HepG2 (cell line): ENCODE results near the gene RUNDC1. TPM values are rescaled to one million over a fixed set of nuclear protein-coding genes. Genes with fewer than 3 reads are reported as not detected.
A peak's percentile ranks its signal among the peaks of the same experiment; 100 is the strongest.

Experiments
- HDAC1 ChIP-seq: sonication (generic); formaldehyde crosslinking; IDR thresholded peaks from 2 replicates; pipeline ENCODE4 v1.5.1; 2020; ENCODE audit warnings: mild to moderate bottlenecking, missing genetic modification reagents
- HMGXB3 ChIP-seq: sonication (generic); formaldehyde crosslinking; IDR thresholded peaks from 2 replicates; pipeline ENCODE4 v1.4.0; 2020; ENCODE audit warnings: missing genetic modification reagents, borderline replicate concordance
- MXI1 ChIP-seq: IDR thresholded peaks from 3 replicates; pipeline ENCODE4 v1.6.1; 2012; ENCODE audit warnings: low read depth, low read length, inconsistent platforms, borderline replicate concordance
- PAXIP1 ChIP-seq: sonication (generic); formaldehyde crosslinking; conservative IDR thresholded peaks from 2 replicates; pipeline ENCODE4 v1.4.0; 2020; ENCODE audit warnings: mild to moderate bottlenecking, missing genetic modification reagents, moderate library complexity
- POLR2G ChIP-seq: fragments of 200-400 bp; formaldehyde crosslinking; IDR thresholded peaks from 2 replicates; pipeline ENCODE4 v1.6.1; 2018; ENCODE audit warnings: mild to moderate bottlenecking, low read depth, low read length, moderate library complexity
- RXRA ChIP-seq: sonication (generic); formaldehyde crosslinking; IDR thresholded peaks from 2 replicates; pipeline ENCODE4 v1.5.1; 2020; ENCODE audit warnings: missing genetic modification reagents
- ZNF24 ChIP-seq: fragments of 450-650 bp; IDR thresholded peaks from 2 replicates; pipeline ENCODE4 v1.6.1; 2017; ENCODE audit warnings: antibody characterized with exemption, mild to moderate bottlenecking
- polyA plus RNA-seq, 8 experiments: library from polyadenylated mRNA; depleted of rRNA in 3 of 8; stranded (reverse) in 7 of 8; unstranded in 1 of 8; fragments of >200 nt; fragmentation: Illumina TruSeq in 4 of 8; extraction: Trizol in 4 of 8; gene quantifications; 2 replicates each; pipeline versions ENCODE4 v1.2.1 to v1.2.3, GENCODE V29; 2011 to 2016; ENCODE audit warnings: low read depth in 4 of 8, missing spikeins in 1 of 8, mixed read lengths in 1 of 8; ENCODE audit not compliant: insufficient read depth in 1 of 8
- total RNA-seq, 5 experiments: library from RNA; depleted of rRNA; stranded (reverse); fragments of >200 nt; fragmentation: Illumina TruSeq; extraction: Trizol; gene quantifications; 2 replicates each; pipeline ENCODE4 v1.2.3, GENCODE V29; 2016; ENCODE audit warnings: low read depth in 1 of 5
- TF ChIP-seq, protein P1 (sequence below): IDR thresholded peaks from 2 replicates; pipeline ENCODE4 v1.6.1; 2018; ENCODE audit warnings: missing genetic modification reagents, mild to moderate bottlenecking, missing compliant biosample characterization
- TF ChIP-seq, protein P2 (sequence below), 2 experiments: sonication (generic) in 1 of 2; formaldehyde crosslinking in 1 of 2; IDR thresholded peaks; 2 replicates each; pipeline versions ENCODE4 v1.6.1 to v1.9.0; 2014 to 2022; ENCODE audit warnings: antibody characterized with exemption in 1 of 2, borderline replicate concordance in 1 of 2, inconsistent platforms in 1 of 2, low read depth in 1 of 2, missing genetic modification reagents in 1 of 2

RUNDC1 gene
- total and polyA plus RNA-seq, 2 of the 13 experiments (the other 11 are each of a cell fraction or from before 2014, with no cell fraction given) = 10.3 to 11.4 TPM

- TF ChIP-seq HMGXB3 (CRISPR knock-in tag) (0 out of 2 replicates have a peak, but pooled peaks have one; percentile 56), RXRA (CRISPR knock-in tag) (0 out of 2 replicates have a peak, but pooled peaks have one; percentile 28), PAXIP1 (CRISPR knock-in tag) (no peak; the same call in 1 of the 2 replicates), ZNF24 (no peak), HDAC1 (CRISPR knock-in tag) (peak; percentile 81), POLR2G (peak; percentile 77), MXI1 (peak; percentile 71; the same call in 1 of the 3 replicates)
- TF ChIP-seq, protein P1, sequence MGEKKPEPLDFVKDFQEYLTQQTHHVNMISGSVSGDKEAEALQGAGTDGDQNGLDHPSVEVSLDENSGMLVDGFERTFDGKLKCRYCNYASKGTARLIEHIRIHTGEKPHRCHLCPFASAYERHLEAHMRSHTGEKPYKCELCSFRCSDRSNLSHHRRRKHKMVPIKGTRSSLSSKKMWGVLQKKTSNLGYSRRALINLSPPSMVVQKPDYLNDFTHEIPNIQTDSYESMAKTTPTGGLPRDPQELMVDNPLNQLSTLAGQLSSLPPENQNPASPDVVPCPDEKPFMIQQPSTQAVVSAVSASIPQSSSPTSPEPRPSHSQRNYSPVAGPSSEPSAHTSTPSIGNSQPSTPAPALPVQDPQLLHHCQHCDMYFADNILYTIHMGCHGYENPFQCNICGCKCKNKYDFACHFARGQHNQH (CRISPR knock-in tag) = no peak
- TF ChIP-seq, protein P2, sequence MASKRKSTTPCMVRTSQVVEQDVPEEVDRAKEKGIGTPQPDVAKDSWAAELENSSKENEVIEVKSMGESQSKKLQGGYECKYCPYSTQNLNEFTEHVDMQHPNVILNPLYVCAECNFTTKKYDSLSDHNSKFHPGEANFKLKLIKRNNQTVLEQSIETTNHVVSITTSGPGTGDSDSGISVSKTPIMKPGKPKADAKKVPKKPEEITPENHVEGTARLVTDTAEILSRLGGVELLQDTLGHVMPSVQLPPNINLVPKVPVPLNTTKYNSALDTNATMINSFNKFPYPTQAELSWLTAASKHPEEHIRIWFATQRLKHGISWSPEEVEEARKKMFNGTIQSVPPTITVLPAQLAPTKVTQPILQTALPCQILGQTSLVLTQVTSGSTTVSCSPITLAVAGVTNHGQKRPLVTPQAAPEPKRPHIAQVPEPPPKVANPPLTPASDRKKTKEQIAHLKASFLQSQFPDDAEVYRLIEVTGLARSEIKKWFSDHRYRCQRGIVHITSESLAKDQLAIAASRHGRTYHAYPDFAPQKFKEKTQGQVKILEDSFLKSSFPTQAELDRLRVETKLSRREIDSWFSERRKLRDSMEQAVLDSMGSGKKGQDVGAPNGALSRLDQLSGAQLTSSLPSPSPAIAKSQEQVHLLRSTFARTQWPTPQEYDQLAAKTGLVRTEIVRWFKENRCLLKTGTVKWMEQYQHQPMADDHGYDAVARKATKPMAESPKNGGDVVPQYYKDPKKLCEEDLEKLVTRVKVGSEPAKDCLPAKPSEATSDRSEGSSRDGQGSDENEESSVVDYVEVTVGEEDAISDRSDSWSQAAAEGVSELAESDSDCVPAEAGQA (IDR thresholded peaks at IDR 0.05; ENCODE audit: low read depth) = peak; percentile 85
- TF ChIP-seq, protein P2 (CRISPR knock-in tag; IDR thresholded peaks at IDR 0.05; ENCODE audit: borderline replicate concordance) = no peak
These were observed 16.0 kb upstream of the RUNDC1 start, which contains the start of gene AARSD1 (continued) for GRCh38 chr17:42964161-42964932.
